Left lung (tissue), 10 donors: Measurements from ENCODE around the gene TMBIM4. TPM values are rescaled to one million over a fixed set of nuclear protein-coding genes. Genes with fewer than 3 reads are reported as not detected.

Source experiments
- ATAC-seq: fragments of 200-7000 bp; cut with Tn5 transposase; one replicate; pipeline ENCODE4 v1.9.1; 2020; ENCODE audit warnings: moderate library complexity
- DNase-seq, 4 donors: peaks; one replicate each; pipeline ENCODE4 v3.0.0-alpha.2; 2013 to 2020
- H3K27ac ChIP-seq, 2 donors: fragments of 200-600 bp; sonication (generic) in 1 of 2; one replicate each; pipeline versions ENCODE4 v1.5.0 to v1.8.0; 2020 to 2021
- H3K27me3 ChIP-seq, 2 donors: fragments of 200-600 bp; sonication (generic) in 1 of 2; one replicate each; pipeline versions ENCODE4 v1.5.0 to v1.8.0; 2020 to 2021
- H3K36me3 ChIP-seq, 2 donors: fragments of 200-600 bp; sonication (generic) in 1 of 2; one replicate each; pipeline versions ENCODE4 v1.5.0 to v1.8.0; 2020 to 2021
- H3K4me1 ChIP-seq, 2 donors: fragments of 200-600 bp; one replicate each; pipeline ENCODE4 v1.8.0; 2021
- H3K4me3 ChIP-seq, 2 donors: fragments of 200-600 bp; sonication (generic) in 1 of 2; one replicate each; pipeline versions ENCODE4 v1.5.0 to v1.8.0; 2020 to 2021; ENCODE audit warnings: mild to moderate bottlenecking in 1 of 2
- H3K9me3 ChIP-seq, 2 donors: fragments of 200-600 bp; sonication (generic) in 1 of 2; one replicate each; pipeline versions ENCODE4 v1.5.0 to v1.8.0; 2020 to 2021
- intact Hi-C, 2 donors: fragments of 100-400 bp; cut with DNase I; formaldehyde crosslinking; loops; one replicate each; pipeline versions ENCODE4 v1.11.2 to v1.14.2; 2022
- polyA plus RNA-seq, 6 donors: library from polyadenylated mRNA; unstranded; fragments of 120-200 nt; gene quantifications; one replicate each; pipeline ENCODE4 v1.2.1, GENCODE V29; 2013; ENCODE audit not compliant: insufficient read length in 6 of 6
- total RNA-seq, 2 donors: library from RNA; stranded (reverse); fragmentation: NEBNext Ultra II Directional; extraction: Animal tissue kit (Norgen Biotek cat#: 25700); gene quantifications; one replicate each; pipeline ENCODE4 v1.2.1, GENCODE V29; 2021
- TF ChIP-seq, protein P1 (sequence below), 2 donors: fragments of 200-600 bp; sonication (generic) in 1 of 2; IDR thresholded peaks; one replicate each; pipeline versions ENCODE4 v1.5.0 to v1.8.0; 2021; ENCODE audit warnings: antibody characterized with exemption in 2 of 2
- donor health status: DM: no; HTN: yes; CAD: no.
- donor health status: DM: no; HTN: no; CAD: no.

TMBIM4 gene
- total and polyA plus RNA-seq, 8 donors = 106 to 152 (median 117) TPM

GRCh38 chr12:66132408-66132807 lies 37.4 kb downstream of the TMBIM4 start:
- TF ChIP-seq, protein P1, sequence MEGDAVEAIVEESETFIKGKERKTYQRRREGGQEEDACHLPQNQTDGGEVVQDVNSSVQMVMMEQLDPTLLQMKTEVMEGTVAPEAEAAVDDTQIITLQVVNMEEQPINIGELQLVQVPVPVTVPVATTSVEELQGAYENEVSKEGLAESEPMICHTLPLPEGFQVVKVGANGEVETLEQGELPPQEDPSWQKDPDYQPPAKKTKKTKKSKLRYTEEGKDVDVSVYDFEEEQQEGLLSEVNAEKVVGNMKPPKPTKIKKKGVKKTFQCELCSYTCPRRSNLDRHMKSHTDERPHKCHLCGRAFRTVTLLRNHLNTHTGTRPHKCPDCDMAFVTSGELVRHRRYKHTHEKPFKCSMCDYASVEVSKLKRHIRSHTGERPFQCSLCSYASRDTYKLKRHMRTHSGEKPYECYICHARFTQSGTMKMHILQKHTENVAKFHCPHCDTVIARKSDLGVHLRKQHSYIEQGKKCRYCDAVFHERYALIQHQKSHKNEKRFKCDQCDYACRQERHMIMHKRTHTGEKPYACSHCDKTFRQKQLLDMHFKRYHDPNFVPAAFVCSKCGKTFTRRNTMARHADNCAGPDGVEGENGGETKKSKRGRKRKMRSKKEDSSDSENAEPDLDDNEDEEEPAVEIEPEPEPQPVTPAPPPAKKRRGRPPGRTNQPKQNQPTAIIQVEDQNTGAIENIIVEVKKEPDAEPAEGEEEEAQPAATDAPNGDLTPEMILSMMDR (IDR thresholded peaks at IDR 0.05) = no peak
- no peak for DNase-seq
- H3K27ac ChIP-seq = peak overlapping the region in 1 of 2 donors; percentile 16
- no peak overlapping the region for H3K4me3 ChIP-seq
- intact Hi-C loops = no loop called here
- no peaks in the 10 kb centered on the region for H3K9me3 ChIP-seq
- peaks cover 10 to 37% of the 10 kb centered on the region in 2 donors for H3K4me1 ChIP-seq
- peaks cover 0 to 27% of the 10 kb centered on the region in 2 donors for H3K36me3 ChIP-seq
- no peaks in the 10 kb centered on the region for H3K27me3 ChIP-seq
- no peak for ATAC-seq

GRCh38 chr12:66131067-66131688 lies 38.6 kb downstream of the TMBIM4 start:
- Histone ChIP-seq H3K27ac (peak overlapping the region; percentile 73 to 78), H3K4me3 (peak overlapping the region; percentile 76 to 79), H3K9me3 (no peaks in the 10 kb centered on the region), H3K27me3 (no peaks in the 10 kb centered on the region), H3K36me3 (peaks cover 0 to 27% of the 10 kb centered on the region in 2 donors), H3K4me1 (peaks cover 10 to 37% of the 10 kb centered on the region in 2 donors)
- TF ChIP-seq, protein P1 (IDR thresholded peaks at IDR 0.05) = no peak
- ATAC-seq (peak; percentile 17), DNase-seq (no peak)
- intact Hi-C loops = no loop called here

GRCh38 chr12:66130267-66131066 lies 39.3 kb downstream of the TMBIM4 start, which contains the start of gene LLPH:
TSS of gene LLPH (minus strand) at chr12:66130750. CDS start at chr12:66129106, 1,644 bp downstream.
- H3K27ac ChIP-seq = peak within 1 kb of the TSS; percentile 73 to 78
- peak within 1 kb of the TSS; percentile 76 to 79 for H3K4me3 ChIP-seq
- H3K36me3 ChIP-seq = peaks cover 0 to 32% of the 10 kb centered on the region in 2 donors
- H3K9me3 ChIP-seq = no peaks in the 10 kb centered on the region
- intact Hi-C loops = no loop called here
- no peaks in the 10 kb centered on the region for H3K27me3 ChIP-seq
- DNase-seq = peak; percentile 81 to 97 (median 92)
- peak; percentile 98 for ATAC-seq
- TF ChIP-seq, protein P1 (IDR thresholded peaks at IDR 0.05) = no peak
- H3K4me1 ChIP-seq = peaks cover 10 to 37% of the 10 kb centered on the region in 2 donors

- H3K27ac ChIP-seq = no peak overlapping the region
- ATAC-seq (peak; percentile 36), DNase-seq (no peak)
- TF ChIP-seq, protein P1 (IDR thresholded peaks at IDR 0.05) = no peak
- intact Hi-C loops = no loop called here
- H3K4me1 ChIP-seq = peaks cover 10 to 37% of the 10 kb centered on the region in 2 donors
- peaks cover 0 to 37% of the 10 kb centered on the region in 2 donors for H3K36me3 ChIP-seq
- H3K9me3 ChIP-seq = no peaks in the 10 kb centered on the region
- H3K27me3 ChIP-seq = no peaks in the 10 kb centered on the region
- H3K4me3 ChIP-seq = peak overlapping the region; percentile 76 to 79
Measured at GRCh38 chr12:66129934-66130266, 39.9 kb downstream of the TMBIM4 start.

DNA sequence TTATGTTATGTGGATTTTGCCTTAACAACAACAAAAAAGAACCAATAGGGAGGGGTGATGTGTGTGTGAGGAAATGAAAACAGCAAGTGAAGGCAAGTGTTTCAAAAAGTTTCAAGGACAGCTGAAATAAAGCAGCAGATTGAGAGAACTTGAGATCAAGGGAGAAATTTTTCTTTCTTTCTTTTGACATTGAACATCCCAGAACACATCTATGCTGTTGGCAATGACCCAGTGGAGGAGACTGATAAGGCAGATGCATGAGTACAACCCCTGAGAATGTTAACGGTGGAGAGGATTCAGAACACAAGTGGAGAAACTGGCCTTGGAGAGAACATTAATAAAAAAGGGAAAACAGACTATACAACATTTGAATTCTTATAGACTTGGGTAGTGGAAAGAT lies 42.1 kb downstream of the TMBIM4 start:
- TF ChIP-seq, protein P1 (IDR thresholded peaks at IDR 0.05) = no peak
- Histone ChIP-seq H3K27me3 (no peaks in the 10 kb centered on the region), H3K4me1 (peaks cover 10 to 34% of the 10 kb centered on the region in 2 donors), H3K27ac (no peak overlapping the region), H3K9me3 (no peaks in the 10 kb centered on the region), H3K4me3 (no peak overlapping the region), H3K36me3 (peaks cover 0 to 60% of the 10 kb centered on the region in 2 donors)
- intact Hi-C loops = no loop called here
- DNase-seq = no peak
- ATAC-seq = no peak
